ENCODE results near the gene OR56A3.

- TF ChIP-seq CTCF (IDR thresholded peaks at IDR 0.05 in 4 of 5, conservative IDR thresholded peaks at IDR 0.05 in 1 of 5), result no peak
- no peak for TF ChIP-seq POLR2A (IDR thresholded peaks at IDR 0.05)
Measured at GRCh38 chr11:5955586-5955985, 13.5 kb downstream of the OR56A3 start.
